GM23248 (cell line): ENCODE data around the gene ANKRD18B.
"Not testable (repeated sequence)": the region's sequence is repeated elsewhere in the genome, so short reads cannot be mapped to it uniquely, and the experiment has no call there.

Source experiments
- EZH2 ChIP-seq: fragments of 200-600 bp; sonication (generic); IDR thresholded peaks from 2 replicates; pipeline ENCODE4 v1.6.1; 2018; ENCODE audit warnings: antibody characterized with exemption, mild to moderate bottlenecking; ENCODE audit not compliant: insufficient read depth, poor library complexity, severe bottlenecking
- EZH2phosphoT487 ChIP-seq: fragments of 200-600 bp; sonication (generic); IDR thresholded peaks from 2 replicates; pipeline ENCODE4 v1.6.1; 2018; ENCODE audit warnings: antibody characterized with exemption, moderate library complexity, mild to moderate bottlenecking, low read depth; ENCODE audit not compliant: insufficient read depth

DNA sequence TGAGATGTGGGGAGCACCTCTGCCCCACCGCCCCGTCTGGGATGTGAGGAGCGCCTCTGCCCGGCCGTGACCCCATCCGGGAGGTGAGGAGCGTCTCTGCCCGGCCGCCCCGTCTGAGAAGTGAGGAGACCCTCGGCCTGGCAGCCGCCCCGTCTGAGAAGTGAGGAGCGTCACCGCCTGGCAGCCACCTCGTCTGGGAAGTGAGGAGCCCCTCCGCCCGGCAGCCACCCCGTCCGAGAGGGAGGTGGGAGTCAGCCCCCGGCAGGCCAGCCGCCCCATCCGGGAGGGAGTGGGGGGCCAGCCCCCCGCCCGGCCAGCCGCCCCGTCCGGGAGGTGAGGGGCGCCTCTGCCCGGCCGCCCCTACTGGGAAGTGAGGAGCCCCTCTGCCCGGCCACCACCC, 76.9 kb downstream of the ANKRD18B start:
- not testable (repeated sequence) for TF ChIP-seq EZH2, EZH2phosphoT487
